Stimulated activated CD8-positive, alpha-beta memory T cell treated with anti-CD3 and anti-CD28 coated beads, Interleukin-4, amount 100 ng/mL, for 24 hours (primary cell): Measurements from ENCODE around the gene KDM4E.
"Not testable (repeated sequence)": the region's sequence is repeated elsewhere in the genome, so short reads cannot be mapped to it uniquely, and the experiment has no call there.

Source experiments
- DNase-seq: peaks from one replicate; pipeline ENCODE4 v3.0.0-alpha.2; 2020; ENCODE audit warnings: low read depth

Gene KDM4E

GRCh38 chr11:95024958-95025357 lies at the start of gene KDM4E:
Gene KDM4E (plus strand): TSS chr11:95025258. CDS start chr11:95025558, 300 bp downstream.
- DNase-seq: no peak

GRCh38 chr11:94975599-94975998 lies 49.5 kb upstream of the KDM4E start:
- DNase-seq: no peak

- DNase-seq: no peak
Measured at GRCh38 chr11:94987378-94987777, 37.7 kb upstream of the KDM4E start.

GRCh38 chr11:94988748-94989147 lies 36.3 kb upstream of the KDM4E start:
- DNase-seq: no peak

- DNase-seq: no peak
Measured at GRCh38 chr11:94993400-94993943, 31.6 kb upstream of the KDM4E start.

- DNase-seq: no peak
Measured at GRCh38 chr11:94997437-94997836, 27.6 kb upstream of the KDM4E start.

- no peak for DNase-seq
Measured at GRCh38 chr11:94998285-94998684, 26.8 kb upstream of the KDM4E start.

- DNase-seq: no peak
Measured at GRCh38 chr11:95003716-95004115, 21.3 kb upstream of the KDM4E start.

- no peak for DNase-seq
Measured at GRCh38 chr11:95005642-95006041, 19.4 kb upstream of the KDM4E start.

GRCh38 chr11:95011376-95011775 lies 13.7 kb upstream of the KDM4E start:
- no peak for DNase-seq

- no peak for DNase-seq
Measured at GRCh38 chr11:95014184-95014821, 10.8 kb upstream of the KDM4E start.

GRCh38 chr11:95016139-95016538 lies 8.9 kb upstream of the KDM4E start:
- DNase-seq: no peak

- DNase-seq: not testable (repeated sequence)
Measured at GRCh38 chr11:95021468-95021867, 3.6 kb upstream of the KDM4E start.

GRCh38 chr11:95025594-95025993 lies 536 bp downstream of the KDM4E start:
- not testable (repeated sequence) for DNase-seq

- no peak for DNase-seq
Measured at GRCh38 chr11:95028357-95028756, 3.3 kb downstream of the KDM4E start.

- DNase-seq: no peak
Measured at GRCh38 chr11:95033051-95033450, 8.0 kb downstream of the KDM4E start.

GRCh38 chr11:95035316-95035715 lies 10.3 kb downstream of the KDM4E start:
- no peak for DNase-seq

- not testable (repeated sequence) for DNase-seq
Measured at GRCh38 chr11:95037356-95038035, 12.4 kb downstream of the KDM4E start.

- no peak for DNase-seq
Measured at GRCh38 chr11:95042239-95042638, 17.2 kb downstream of the KDM4E start.

- no peak for DNase-seq
Measured at GRCh38 chr11:95042906-95043305, 17.8 kb downstream of the KDM4E start.

GRCh38 chr11:95044010-95044409 lies 19.0 kb downstream of the KDM4E start:
- no peak for DNase-seq

GRCh38 chr11:95045812-95046211 lies 20.8 kb downstream of the KDM4E start:
- no peak for DNase-seq

- DNase-seq: not testable (repeated sequence)
Measured at GRCh38 chr11:95049122-95049521, 24.1 kb downstream of the KDM4E start, which contains the start of gene KDM4F. Gene KDM4F (plus strand): TSS chr11:95049422.
